ENCODE data around the gene MYO1H.

MYO1H gene

DNA sequence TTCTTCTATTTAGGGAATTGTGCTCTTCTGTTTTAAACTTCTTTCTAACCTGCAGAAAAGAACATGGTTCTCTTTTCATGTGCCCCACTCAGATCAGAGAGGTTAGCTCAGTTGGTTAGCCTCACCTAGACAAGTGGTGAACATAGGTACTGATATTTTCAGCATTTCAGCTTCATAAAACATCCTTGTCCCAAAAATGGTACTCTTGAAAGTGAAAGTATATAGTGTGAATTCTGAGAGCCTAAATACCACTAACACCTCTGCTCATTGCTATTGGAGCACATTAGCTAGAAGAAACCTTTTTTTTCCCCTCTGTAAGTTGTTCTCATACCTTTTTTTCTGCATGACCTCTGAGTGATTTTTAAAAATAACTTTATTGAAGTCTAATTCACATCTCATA lies 147.3 kb downstream of the MYO1H start:
- TF ChIP-seq, protein P1, sequence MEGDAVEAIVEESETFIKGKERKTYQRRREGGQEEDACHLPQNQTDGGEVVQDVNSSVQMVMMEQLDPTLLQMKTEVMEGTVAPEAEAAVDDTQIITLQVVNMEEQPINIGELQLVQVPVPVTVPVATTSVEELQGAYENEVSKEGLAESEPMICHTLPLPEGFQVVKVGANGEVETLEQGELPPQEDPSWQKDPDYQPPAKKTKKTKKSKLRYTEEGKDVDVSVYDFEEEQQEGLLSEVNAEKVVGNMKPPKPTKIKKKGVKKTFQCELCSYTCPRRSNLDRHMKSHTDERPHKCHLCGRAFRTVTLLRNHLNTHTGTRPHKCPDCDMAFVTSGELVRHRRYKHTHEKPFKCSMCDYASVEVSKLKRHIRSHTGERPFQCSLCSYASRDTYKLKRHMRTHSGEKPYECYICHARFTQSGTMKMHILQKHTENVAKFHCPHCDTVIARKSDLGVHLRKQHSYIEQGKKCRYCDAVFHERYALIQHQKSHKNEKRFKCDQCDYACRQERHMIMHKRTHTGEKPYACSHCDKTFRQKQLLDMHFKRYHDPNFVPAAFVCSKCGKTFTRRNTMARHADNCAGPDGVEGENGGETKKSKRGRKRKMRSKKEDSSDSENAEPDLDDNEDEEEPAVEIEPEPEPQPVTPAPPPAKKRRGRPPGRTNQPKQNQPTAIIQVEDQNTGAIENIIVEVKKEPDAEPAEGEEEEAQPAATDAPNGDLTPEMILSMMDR (IDR thresholded peaks at IDR 0.05) = no peak

DNA sequence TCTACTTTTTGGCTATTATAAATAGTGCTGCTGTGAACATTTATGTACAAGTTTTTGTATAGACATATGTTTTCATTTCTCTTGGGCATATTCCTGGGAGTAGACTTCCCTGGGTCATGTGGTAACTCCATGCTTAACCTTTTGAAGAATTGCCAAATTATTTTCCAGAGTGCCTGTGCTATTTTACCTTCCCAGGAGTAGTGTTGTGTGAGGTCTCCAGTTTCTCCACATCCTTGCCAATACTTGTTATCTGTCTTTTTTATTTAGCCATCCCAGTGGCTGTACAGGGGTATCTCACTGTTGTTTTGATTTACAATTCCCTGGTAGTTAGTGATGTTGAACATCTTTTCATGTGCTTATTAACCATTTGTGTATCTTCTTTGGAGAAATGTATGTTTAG lies 148.6 kb downstream of the MYO1H start:
- TF ChIP-seq, protein P1 (IDR thresholded peaks at IDR 0.05) = no peak

DNA sequence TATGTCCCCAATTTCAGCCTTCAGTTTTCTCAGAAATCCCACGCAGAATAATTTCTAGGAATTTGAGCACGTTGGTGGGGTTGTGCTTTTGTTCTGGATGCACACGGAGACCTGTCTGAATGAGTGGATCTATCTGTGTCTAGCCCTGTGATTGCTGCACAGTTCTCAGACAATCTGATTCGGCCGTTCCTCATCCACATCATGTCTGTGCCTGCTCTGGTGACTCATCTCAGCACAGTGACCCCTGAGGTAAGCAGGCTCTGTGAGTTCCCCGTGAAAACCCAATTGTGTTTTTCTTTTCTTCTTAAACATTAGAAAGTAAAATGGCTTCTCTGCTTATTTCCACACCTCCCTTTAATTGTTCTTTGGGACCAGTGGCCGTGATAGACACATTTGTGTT lies 150.0 kb downstream of the MYO1H start:
- TF ChIP-seq, protein P1 (IDR thresholded peaks at IDR 0.05) = no peak
